HG03103 (cell line): ENCODE results near the gene HOXD4.

Experiments
- ATAC-seq: cut with Tn5 transposase; IDR thresholded peaks from one replicate; pipeline ENCODE4 v1.9.1; 2021; ENCODE audit warnings: low read depth; ENCODE audit not compliant: unreplicated experiment

HOXD4 gene

GRCh38 chr2:176112375-176113302, 38.7 kb upstream of the HOXD4 start:
- ATAC-seq = no peak

GRCh38 chr2:176114120-176114929, 37.0 kb upstream of the HOXD4 start:
- ATAC-seq = no peak

- no peak for ATAC-seq
These were observed 36.3 kb upstream of the HOXD4 start for GRCh38 chr2:176114930-176115625.

- ATAC-seq = no peak
These were observed 35.2 kb upstream of the HOXD4 start, which contains the start of gene HOXD10 for GRCh38 chr2:176115883-176116813. Gene HOXD10, plus strand, starts transcription at chr2:176116778. Its CDS starts 56 bp downstream, at chr2:176116834.

- ATAC-seq = no peak
These were observed 34.1 kb upstream of the HOXD4 start for GRCh38 chr2:176117162-176117822.

- no peak for ATAC-seq
These were observed 33.5 kb upstream of the HOXD4 start for GRCh38 chr2:176117823-176118371.

GRCh38 chr2:176118601-176119339, 32.6 kb upstream of the HOXD4 start:
- ATAC-seq = no peak

- no peak for ATAC-seq
These were observed 30.8 kb upstream of the HOXD4 start for GRCh38 chr2:176120364-176121189.

GRCh38 chr2:176121190-176122051, 29.9 kb upstream of the HOXD4 start:
- ATAC-seq = no peak

GRCh38 chr2:176122052-176122682, 29.2 kb upstream of the HOXD4 start:
- no peak for ATAC-seq

GRCh38 chr2:176122683-176123410, 28.5 kb upstream of the HOXD4 start, which contains the start of gene HOXD9:
Gene HOXD9, plus strand, starts transcription at chr2:176122719. Its CDS starts 50 bp downstream, at chr2:176122769.
- ATAC-seq = no peak

GRCh38 chr2:176123411-176124109, 27.8 kb upstream of the HOXD4 start:
- ATAC-seq = no peak

- no peak for ATAC-seq
These were observed 27.0 kb upstream of the HOXD4 start for GRCh38 chr2:176124110-176124946.
